Subcutaneous abdominal adipose tissue (tissue), 5 donors: ENCODE results near the gene RAP1GAP2.
A peak's percentile ranks its signal among the peaks of the same experiment; 100 is the strongest.

Source experiments
- H3K27ac ChIP-seq: one replicate; pipeline ENCODE4 v1.7.0; 2013; ENCODE audit warnings: low read depth, mild to moderate bottlenecking, inconsistent platforms, low read length, moderate library complexity
- H3K27me3 ChIP-seq, 5 donors: one replicate each; pipeline ENCODE4 v1.7.0; 2013; ENCODE audit warnings: low read length in 5 of 5, inconsistent platforms in 1 of 5; ENCODE audit not compliant: control insufficient read depth in 5 of 5, insufficient read depth in 4 of 5
- H3K36me3 ChIP-seq, 5 donors: one replicate each; pipeline ENCODE4 v1.7.0; 2013; ENCODE audit warnings: low read length in 5 of 5; ENCODE audit not compliant: control insufficient read depth in 5 of 5, insufficient read depth in 5 of 5
- H3K4me1 ChIP-seq, 5 donors: one replicate each; pipeline ENCODE4 v1.7.0; 2013; ENCODE audit warnings: low read length in 5 of 5, mild to moderate bottlenecking in 3 of 5, moderate library complexity in 1 of 5; ENCODE audit not compliant: control insufficient read depth in 5 of 5, insufficient read depth in 5 of 5
- H3K4me3 ChIP-seq, 5 donors: one replicate each; pipeline ENCODE4 v1.7.0; 2013; ENCODE audit warnings: low read length in 5 of 5, low read depth in 1 of 5
- H3K9ac ChIP-seq, 5 donors: one replicate each; pipeline ENCODE4 v1.7.0; 2013; ENCODE audit warnings: low read length in 5 of 5, mild to moderate bottlenecking in 4 of 5, moderate library complexity in 3 of 5
- H3K9me3 ChIP-seq, 5 donors: one replicate each; pipeline ENCODE4 v1.7.0; 2013; ENCODE audit warnings: low read length in 5 of 5; ENCODE audit not compliant: control insufficient read depth in 5 of 5
- donor health status: healthy.
- donor health status: healthy.
- donor health status: healthy.
- donor health status: healthy.
- donor health status: healthy.

The RAP1GAP2 gene

GRCh38 chr17:2796164-2797125 lies at the start of gene RAP1GAP2:
Gene RAP1GAP2 (plus strand): TSS chr17:2796438. CDS start chr17:2796528, 90 bp downstream.
- Histone ChIP-seq H3K4me1 (peaks cover 0 to 22% (median 8%) of the 10 kb centered on the region in 5 donors), H3K36me3 (no peaks in the 10 kb centered on the region), H3K9ac (peak within 1 kb of the TSS in 1 of 5 donors; percentile 19), H3K4me3 (peak within 1 kb of the TSS; percentile 1 to 58 (median 48)), H3K27ac (no peak within 1 kb of the TSS), H3K9me3 (peaks cover 0 to 2% (median 0%) of the 10 kb centered on the region in 5 donors), H3K27me3 (peaks cover 19 to 49% (median 28%) of the 10 kb centered on the region in 5 donors)

GRCh38 chr17:2749058-2749783 lies 47.0 kb upstream of the RAP1GAP2 start, which contains the start of gene CCDC92B:
Gene CCDC92B (minus strand): TSS chr17:2749652. CDS start chr17:2735145, 14,507 bp downstream.
- H3K27ac ChIP-seq, result no peak within 1 kb of the TSS
- peaks cover 0 to 41% (median 23%) of the 10 kb centered on the region in 5 donors for H3K27me3 ChIP-seq
- H3K4me3 ChIP-seq, result no peak within 1 kb of the TSS
- H3K9me3 ChIP-seq, result no peaks in the 10 kb centered on the region
- H3K36me3 ChIP-seq, result no peaks in the 10 kb centered on the region
- H3K9ac ChIP-seq, result no peak within 1 kb of the TSS
- peaks cover 0 to 3% (median 0%) of the 10 kb centered on the region in 5 donors for H3K4me1 ChIP-seq

GRCh38 chr17:2749784-2750181 lies 46.5 kb upstream of the RAP1GAP2 start:
- Histone ChIP-seq H3K9me3 (no peaks in the 10 kb centered on the region), H3K27ac (no peak overlapping the region), H3K36me3 (no peaks in the 10 kb centered on the region), H3K9ac (no peak overlapping the region), H3K4me3 (no peak overlapping the region), H3K4me1 (peaks cover 0 to 3% (median 0%) of the 10 kb centered on the region in 5 donors), H3K27me3 (peaks cover 0 to 35% (median 20%) of the 10 kb centered on the region in 5 donors)

- Histone ChIP-seq H3K9ac (no peak overlapping the region), H3K4me1 (peaks cover 0 to 6% (median 3%) of the 10 kb centered on the region in 5 donors), H3K9me3 (no peaks in the 10 kb centered on the region), H3K4me3 (no peak overlapping the region), H3K27me3 (peaks cover 0 to 33% (median 19%) of the 10 kb centered on the region in 5 donors), H3K36me3 (no peaks in the 10 kb centered on the region), H3K27ac (no peak overlapping the region)
These were observed 45.5 kb upstream of the RAP1GAP2 start for GRCh38 chr17:2750721-2751120.

- Histone ChIP-seq H3K36me3 (no peaks in the 10 kb centered on the region), H3K9ac (no peak overlapping the region), H3K4me3 (no peak overlapping the region), H3K27ac (no peak overlapping the region), H3K27me3 (peaks cover 6 to 38% (median 25%) of the 10 kb centered on the region in 5 donors), H3K9me3 (no peaks in the 10 kb centered on the region), H3K4me1 (peaks cover 0 to 12% (median 9%) of the 10 kb centered on the region in 5 donors)
These were observed 44.7 kb upstream of the RAP1GAP2 start for GRCh38 chr17:2751491-2751890.

GRCh38 chr17:2755891-2756724 lies 40.1 kb upstream of the RAP1GAP2 start:
- Histone ChIP-seq H3K27ac (no peak overlapping the region), H3K36me3 (no peaks in the 10 kb centered on the region), H3K4me3 (no peak overlapping the region), H3K27me3 (peaks cover 15 to 27% (median 24%) of the 10 kb centered on the region in 5 donors), H3K9ac (no peak overlapping the region), H3K4me1 (peaks cover 0 to 10% (median 9%) of the 10 kb centered on the region in 5 donors), H3K9me3 (no peaks in the 10 kb centered on the region)

GRCh38 chr17:2758870-2759269 lies 37.4 kb upstream of the RAP1GAP2 start:
- no peak overlapping the region for H3K9ac ChIP-seq
- H3K4me3 ChIP-seq, result no peak overlapping the region
- no peaks in the 10 kb centered on the region for H3K36me3 ChIP-seq
- H3K27ac ChIP-seq, result no peak overlapping the region
- no peaks in the 10 kb centered on the region for H3K9me3 ChIP-seq
- H3K27me3 ChIP-seq, result peaks cover 15 to 27% (median 26%) of the 10 kb centered on the region in 5 donors
- H3K4me1 ChIP-seq, result peaks cover 0 to 10% (median 9%) of the 10 kb centered on the region in 5 donors

GRCh38 chr17:2770129-2770528 lies 26.1 kb upstream of the RAP1GAP2 start:
- no peaks in the 10 kb centered on the region for H3K9me3 ChIP-seq
- H3K36me3 ChIP-seq, result no peaks in the 10 kb centered on the region
- no peak overlapping the region for H3K4me3 ChIP-seq
- H3K27me3 ChIP-seq, result peaks cover 4 to 26% (median 12%) of the 10 kb centered on the region in 5 donors
- H3K9ac ChIP-seq, result no peak overlapping the region
- H3K4me1 ChIP-seq, result no peaks in the 10 kb centered on the region
- H3K27ac ChIP-seq, result no peak overlapping the region

- no peak overlapping the region for H3K4me3 ChIP-seq
- no peak overlapping the region for H3K9ac ChIP-seq
- peaks cover 22 to 49% (median 31%) of the 10 kb centered on the region in 5 donors for H3K27me3 ChIP-seq
- peaks cover 0 to 4% (median 3%) of the 10 kb centered on the region in 5 donors for H3K4me1 ChIP-seq
- no peaks in the 10 kb centered on the region for H3K36me3 ChIP-seq
- no peaks in the 10 kb centered on the region for H3K9me3 ChIP-seq
- no peak overlapping the region for H3K27ac ChIP-seq
These were observed 21.0 kb upstream of the RAP1GAP2 start for GRCh38 chr17:2775206-2775605.
